OCI-LY3 (cell line): Measurements from ENCODE around the gene GPR3.

ENCODE experiments used
- H2AFZ ChIP-seq: fragments of 200-600, 300-600 bp; shearing (Covaris generic); 2 replicates; pipeline ENCODE4 v1.6.0; 2014; ENCODE audit warnings: antibody characterized with exemption, low read depth, low read length
- H3K27ac ChIP-seq: fragments of 200-600, 300-600 bp; sonication (generic); 2 replicates; pipeline ENCODE4 v1.5.1; 2014; ENCODE audit warnings: mild to moderate bottlenecking, low read length, moderate library complexity, mixed read lengths
- H3K27me3 ChIP-seq: fragments of 200-600, 300-600 bp; sonication (generic); 2 replicates; pipeline ENCODE4 v1.6.1; 2014; ENCODE audit warnings: low read depth, low read length, mixed read lengths
- H3K36me3 ChIP-seq: fragments of 200-600, 300-600 bp; sonication (generic); replicated peaks from 2 replicates; pipeline ENCODE3; 2014; ENCODE audit warnings: low read depth, low read length, mixed read lengths
- H3K4me1 ChIP-seq: fragments of 300-600, 200-600 bp; sonication (generic); 2 replicates; pipeline ENCODE4 v1.6.1; 2014; ENCODE audit warnings: low read length, mixed read lengths
- H3K4me2 ChIP-seq: fragments of 200-600, 300-600 bp; sonication (generic); 2 replicates; pipeline ENCODE4 v1.6.1; 2014; ENCODE audit warnings: low read length, mixed read lengths
- H3K4me3 ChIP-seq: fragments of 300-600, 200-600 bp; sonication (generic); 2 replicates; pipeline ENCODE4 v1.5.1; 2014; ENCODE audit warnings: antibody characterized with exemption, mild to moderate bottlenecking, low read length, moderate library complexity
- H3K79me2 ChIP-seq: fragments of 300-600, 200-600 bp; shearing (Covaris generic); 2 replicates; pipeline ENCODE4 v1.6.1; 2014; ENCODE audit warnings: mild to moderate bottlenecking, low read length, mixed read lengths
- H3K9ac ChIP-seq: fragments of 300-600, 200-600 bp; shearing (Covaris generic); 2 replicates; pipeline ENCODE4 v1.6.0; 2014; ENCODE audit warnings: mild to moderate bottlenecking, low read length, moderate library complexity
- H3K9me3 ChIP-seq: fragments of 200-600, 300-600 bp; shearing (Covaris generic); 2 replicates; pipeline ENCODE4 v1.6.1; 2014; ENCODE audit warnings: low read length, mixed read lengths; ENCODE audit not compliant: insufficient read depth
- H4K20me1 ChIP-seq: fragments of 200-600, 300-600 bp; sonication (generic); 2 replicates; pipeline ENCODE4 v1.6.1; 2016; ENCODE audit warnings: low read length, mixed read lengths; ENCODE audit not compliant: insufficient read depth
- CTCF ChIP-seq: fragments of 200-600, 300-600 bp; sonication (generic); IDR thresholded peaks from 2 replicates; pipeline ENCODE4 v1.5.1; 2014; ENCODE audit warnings: antibody characterized with exemption, low read length, low read depth
- EZH2phosphoT487 ChIP-seq: fragments of 200-600 bp; shearing (Covaris generic); IDR thresholded peaks from 2 replicates; pipeline ENCODE4 v1.6.1; 2018; ENCODE audit warnings: antibody characterized with exemption, mixed run types, low read depth

GPR3 gene

GRCh38 chr1:27408151-27408550 is 15.7 kb downstream of the GPR3 start:
- H4K20me1 ChIP-seq: no peaks in the 10 kb centered on the region
- H3K36me3 ChIP-seq: peaks cover 19% of the 10 kb centered on the region

GRCh38 chr1:27409669-27410068 is 17.2 kb downstream of the GPR3 start:
- Histone ChIP-seq H3K9ac (no peak overlapping the region), H4K20me1 (no peaks in the 10 kb centered on the region), H3K4me3 (no peak overlapping the region), H3K4me1 (peaks cover 25% of the 10 kb centered on the region), H2AFZ (no peak overlapping the region), H3K27me3 (no peaks in the 10 kb centered on the region), H3K9me3 (no peaks in the 10 kb centered on the region), H3K36me3 (peaks cover 31% of the 10 kb centered on the region), H3K4me2 (no peak overlapping the region), H3K27ac (no peak overlapping the region), H3K79me2 (no peaks in the 10 kb centered on the region)
- no peak for TF ChIP-seq EZH2phosphoT487
- TF ChIP-seq CTCF: no peak

More at GRCh38 chr1:27408151-27408550, 15.7 kb downstream of the GPR3 start:
- Histone ChIP-seq H3K4me2 (no peak overlapping the region), H3K4me1 (peaks cover 25% of the 10 kb centered on the region), H3K27ac (no peak overlapping the region), H3K9me3 (no peaks in the 10 kb centered on the region), H3K27me3 (no peaks in the 10 kb centered on the region), H2AFZ (no peak overlapping the region), H3K4me3 (no peak overlapping the region), H3K79me2 (no peaks in the 10 kb centered on the region), H3K9ac (no peak overlapping the region)
- TF ChIP-seq EZH2phosphoT487 (no peak), CTCF (no peak)

GRCh38 chr1:27410709-27411108 is 18.3 kb downstream of the GPR3 start:
- H3K79me2 ChIP-seq: no peaks in the 10 kb centered on the region
- peaks cover 32% of the 10 kb centered on the region for H3K36me3 ChIP-seq
- no peak overlapping the region for H3K9ac ChIP-seq
- H3K27ac ChIP-seq: no peak overlapping the region
- H3K27me3 ChIP-seq: no peaks in the 10 kb centered on the region
- no peak for TF ChIP-seq CTCF
- TF ChIP-seq EZH2phosphoT487: no peak
- no peak overlapping the region for H3K4me2 ChIP-seq
- peaks cover 25% of the 10 kb centered on the region for H3K4me1 ChIP-seq
- H2AFZ ChIP-seq: no peak overlapping the region
- H3K9me3 ChIP-seq: no peaks in the 10 kb centered on the region
- no peaks in the 10 kb centered on the region for H4K20me1 ChIP-seq
- no peak overlapping the region for H3K4me3 ChIP-seq

GRCh38 chr1:27412502-27412901 is 20.1 kb downstream of the GPR3 start:
- H3K36me3 ChIP-seq: peaks cover 39% of the 10 kb centered on the region

More at GRCh38 chr1:27412502-27412901, 20.1 kb downstream of the GPR3 start:
- Histone ChIP-seq H4K20me1 (no peaks in the 10 kb centered on the region), H3K4me3 (no peak overlapping the region), H2AFZ (no peak overlapping the region), H3K79me2 (no peaks in the 10 kb centered on the region), H3K4me1 (peaks cover 26% of the 10 kb centered on the region), H3K27me3 (no peaks in the 10 kb centered on the region), H3K4me2 (no peak overlapping the region), H3K27ac (no peak overlapping the region), H3K9ac (no peak overlapping the region), H3K9me3 (no peaks in the 10 kb centered on the region)
- TF ChIP-seq EZH2phosphoT487 (no peak), CTCF (no peak)
